ENCODE data around the gene TRA2B. TPM values are rescaled to one million over a fixed set of nuclear protein-coding genes. Genes with fewer than 3 reads are reported as not detected.

TRA2B gene
- total RNA-seq, 1 experiment from 2014 or later, result 328 TPM

GRCh38 chr3:185929192-185930151 is 8.3 kb downstream of the TRA2B start:
- Histone ChIP-seq H3K4me3 (ENCODE audit: low read length) (no peak overlapping the region), H3K4me2 (ENCODE audit: low read depth, low read length, poor library complexity, severe bottlenecking) (peak overlapping the region; percentile 94), H4K20me1 (ENCODE audit: insufficient read depth, low read depth, low read length) (peaks cover 99% of the 10 kb centered on the region), H2AFZ (ENCODE audit: low read length) (no peak overlapping the region), H3K9me2 (replicated peaks; ENCODE audit: insufficient read depth, low read length) (no peaks in the 10 kb centered on the region), H3K9me3 (ENCODE audit: low read length) (no peaks in the 10 kb centered on the region), H3K27me3 (ENCODE audit: low read length) (no peaks in the 10 kb centered on the region), H3K4me1 (ENCODE audit: low read length) (peaks cover 65% of the 10 kb centered on the region), H3K27ac (ENCODE audit: low read length) (peak overlapping the region; percentile 40), H3K9ac (ENCODE audit: low read length) (no peak overlapping the region), H3K36me3 (ENCODE audit: insufficient read depth, low read length) (peaks cover 97% of the 10 kb centered on the region), H3K79me2 (ENCODE audit: low read length) (peaks cover 99% of the 10 kb centered on the region)
- DNase-seq, result peak; percentile 41

GRCh38 chr3:185928496-185928895 is 9.3 kb downstream of the TRA2B start:
- peak overlapping the region; percentile 18 for H3K4me2 ChIP-seq (ENCODE audit: low read depth, low read length, poor library complexity, severe bottlenecking)
- peak overlapping the region; percentile 40; the same call in 1 of the 2 replicates for H3K27ac ChIP-seq (ENCODE audit: low read length)
- H3K27me3 ChIP-seq (ENCODE audit: low read length), result no peaks in the 10 kb centered on the region
- no peaks in the 10 kb centered on the region for H3K9me3 ChIP-seq (ENCODE audit: low read length)
- peaks cover 97% of the 10 kb centered on the region for H3K36me3 ChIP-seq (ENCODE audit: insufficient read depth, low read length)
- no peak overlapping the region for H3K4me3 ChIP-seq (ENCODE audit: low read length)
- no peak overlapping the region for H3K9ac ChIP-seq (ENCODE audit: low read length)
- peaks cover 99% of the 10 kb centered on the region for H3K79me2 ChIP-seq (ENCODE audit: low read length)
- H4K20me1 ChIP-seq (ENCODE audit: insufficient read depth, low read depth, low read length), result peaks cover 99% of the 10 kb centered on the region
- peak; percentile 51 for DNase-seq
- H2AFZ ChIP-seq (ENCODE audit: low read length), result no peak overlapping the region
- no peaks in the 10 kb centered on the region for H3K9me2 ChIP-seq (replicated peaks; ENCODE audit: insufficient read depth, low read length)
- H3K4me1 ChIP-seq (ENCODE audit: low read length), result peaks cover 55% of the 10 kb centered on the region

GRCh38 chr3:185927501-185928200 is 10.2 kb downstream of the TRA2B start:
- Histone ChIP-seq H4K20me1 (ENCODE audit: insufficient read depth, low read depth, low read length) (peaks cover 99% of the 10 kb centered on the region), H3K9ac (ENCODE audit: low read length) (no peak overlapping the region)

GRCh38 chr3:185926445-185926844 is 11.4 kb downstream of the TRA2B start:
- Histone ChIP-seq H3K9me2 (replicated peaks; ENCODE audit: insufficient read depth, low read length) (no peaks in the 10 kb centered on the region), H3K9ac (ENCODE audit: low read length) (no peak overlapping the region), H3K9me3 (ENCODE audit: low read length) (no peaks in the 10 kb centered on the region), H3K4me3 (ENCODE audit: low read length) (no peak overlapping the region), H3K27ac (ENCODE audit: low read length) (no peak overlapping the region), H3K36me3 (ENCODE audit: insufficient read depth, low read length) (peaks cover 99% of the 10 kb centered on the region), H3K27me3 (ENCODE audit: low read length) (no peaks in the 10 kb centered on the region), H4K20me1 (ENCODE audit: insufficient read depth, low read depth, low read length) (peaks cover 97% of the 10 kb centered on the region), H2AFZ (ENCODE audit: low read length) (no peak overlapping the region), H3K4me1 (ENCODE audit: low read length) (peaks cover 35% of the 10 kb centered on the region), H3K79me2 (ENCODE audit: low read length) (peaks cover 91% of the 10 kb centered on the region), H3K4me2 (ENCODE audit: low read depth, low read length, poor library complexity, severe bottlenecking) (no peak overlapping the region)
- peak; percentile 44 for DNase-seq

More at GRCh38 chr3:185927501-185928200, 10.2 kb downstream of the TRA2B start:
- H3K4me2 ChIP-seq (ENCODE audit: low read depth, low read length, poor library complexity, severe bottlenecking), result no peak overlapping the region
- peaks cover 47% of the 10 kb centered on the region for H3K4me1 ChIP-seq (ENCODE audit: low read length)
- H2AFZ ChIP-seq (ENCODE audit: low read length), result no peak overlapping the region
- H3K79me2 ChIP-seq (ENCODE audit: low read length), result peaks cover 99% of the 10 kb centered on the region
- peaks cover 99% of the 10 kb centered on the region for H3K36me3 ChIP-seq (ENCODE audit: insufficient read depth, low read length)
- peak; percentile 43 for DNase-seq
- no peaks in the 10 kb centered on the region for H3K9me3 ChIP-seq (ENCODE audit: low read length)
- H3K27ac ChIP-seq (ENCODE audit: low read length), result no peak overlapping the region
- H3K27me3 ChIP-seq (ENCODE audit: low read length), result no peaks in the 10 kb centered on the region
- no peaks in the 10 kb centered on the region for H3K9me2 ChIP-seq (replicated peaks; ENCODE audit: insufficient read depth, low read length)
- no peak overlapping the region for H3K4me3 ChIP-seq (ENCODE audit: low read length)

- peaks cover 24% of the 10 kb centered on the region for H3K4me1 ChIP-seq (ENCODE audit: low read length)
- DNase-seq, result no peak
- H3K27me3 ChIP-seq (ENCODE audit: low read length), result no peaks in the 10 kb centered on the region
Measured at GRCh38 chr3:185925353-185925752, 12.5 kb downstream of the TRA2B start.

GRCh38 chr3:185924375-185924774 is 13.4 kb downstream of the TRA2B start:
- Histone ChIP-seq H3K27ac (ENCODE audit: low read length) (no peak overlapping the region), H3K4me2 (ENCODE audit: low read depth, low read length, poor library complexity, severe bottlenecking) (no peak overlapping the region), H4K20me1 (ENCODE audit: insufficient read depth, low read depth, low read length) (peaks cover 92% of the 10 kb centered on the region), H3K9me2 (replicated peaks; ENCODE audit: insufficient read depth, low read length) (no peaks in the 10 kb centered on the region), H3K4me3 (ENCODE audit: low read length) (no peak overlapping the region), H3K36me3 (ENCODE audit: insufficient read depth, low read length) (peaks cover 99% of the 10 kb centered on the region), H3K27me3 (ENCODE audit: low read length) (no peaks in the 10 kb centered on the region), H2AFZ (ENCODE audit: low read length) (no peak overlapping the region), H3K9me3 (ENCODE audit: low read length) (no peaks in the 10 kb centered on the region), H3K4me1 (ENCODE audit: low read length) (peaks cover 14% of the 10 kb centered on the region), H3K79me2 (ENCODE audit: low read length) (peaks cover 73% of the 10 kb centered on the region), H3K9ac (ENCODE audit: low read length) (no peak overlapping the region)
- peak; percentile 40 for DNase-seq

More at GRCh38 chr3:185925353-185925752, 12.5 kb downstream of the TRA2B start:
- H3K4me3 ChIP-seq (ENCODE audit: low read length), result no peak overlapping the region
- H3K9ac ChIP-seq (ENCODE audit: low read length), result no peak overlapping the region
- H3K9me2 ChIP-seq (replicated peaks; ENCODE audit: insufficient read depth, low read length), result no peaks in the 10 kb centered on the region
- no peaks in the 10 kb centered on the region for H3K9me3 ChIP-seq (ENCODE audit: low read length)
- peaks cover 93% of the 10 kb centered on the region for H4K20me1 ChIP-seq (ENCODE audit: insufficient read depth, low read depth, low read length)
- H3K36me3 ChIP-seq (ENCODE audit: insufficient read depth, low read length), result peaks cover 99% of the 10 kb centered on the region
- H2AFZ ChIP-seq (ENCODE audit: low read length), result no peak overlapping the region
- no peak overlapping the region for H3K27ac ChIP-seq (ENCODE audit: low read length)
- no peak overlapping the region for H3K4me2 ChIP-seq (ENCODE audit: low read depth, low read length, poor library complexity, severe bottlenecking)
- peaks cover 83% of the 10 kb centered on the region for H3K79me2 ChIP-seq (ENCODE audit: low read length)

- Histone ChIP-seq H3K79me2 (ENCODE audit: low read length) (peaks cover 32% of the 10 kb centered on the region), H4K20me1 (ENCODE audit: insufficient read depth, low read depth, low read length) (peaks cover 89% of the 10 kb centered on the region)
Measured at GRCh38 chr3:185920184-185920583, 17.6 kb downstream of the TRA2B start.

More at GRCh38 chr3:185920184-185920583, 17.6 kb downstream of the TRA2B start:
- Histone ChIP-seq H3K9me2 (replicated peaks; ENCODE audit: insufficient read depth, low read length) (no peaks in the 10 kb centered on the region), H3K36me3 (ENCODE audit: insufficient read depth, low read length) (peaks cover 100% of the 10 kb centered on the region), H3K4me3 (ENCODE audit: low read length) (no peak overlapping the region), H3K9me3 (ENCODE audit: low read length) (no peaks in the 10 kb centered on the region), H3K9ac (ENCODE audit: low read length) (no peak overlapping the region), H3K4me2 (ENCODE audit: low read depth, low read length, poor library complexity, severe bottlenecking) (no peak overlapping the region), H3K27ac (ENCODE audit: low read length) (no peak overlapping the region), H3K27me3 (ENCODE audit: low read length) (no peaks in the 10 kb centered on the region), H2AFZ (ENCODE audit: low read length) (no peak overlapping the region), H3K4me1 (ENCODE audit: low read length) (no peaks in the 10 kb centered on the region)
- peak; percentile 41 for DNase-seq

Data from Karpas-422 (cell line).